Endothelial cell of umbilical vein (primary cell): ENCODE measurements around the gene ANKS1B. TPM values are rescaled to one million over a fixed set of nuclear protein-coding genes. Genes with fewer than 3 reads are reported as not detected.

Source experiments
- BruUV-seq: library from RNA; stranded (reverse); fragments of 400-500 nt; replicated peaks from 2 replicates; lab custom pipeline; 2021; lab: Mats Ljungman, UMichigan
- CTCF ChIA-PET: fragments of 300-600, 350-600 bp; sonication (Branson Sonifier 250); formaldehyde crosslinking; loops from one replicate; lab custom pipeline; 2021; ENCODE audit warnings: antibody characterized with exemption, inconsistent platforms; lab: Charles Lee
- POLR2A ChIA-PET: fragments of 300-600, 350-600 bp; sonication (Branson Sonifier 250); formaldehyde crosslinking; loops from one replicate; lab custom pipeline; 2021; ENCODE audit warnings: antibody characterized with exemption, inconsistent platforms; lab: Charles Lee
- DNase-seq: peaks from one replicate; pipeline ENCODE4 v3.0.0-alpha.2; 2011; ENCODE audit warnings: low read depth, low spot score
- FAIRE-seq: peaks from 2 replicates; lab custom pipeline; 2011; peaks lifted over from hg19 to GRCh38; lab: Jason Lieb, UNC
- H2AFZ ChIP-seq: 2 replicates; pipeline ENCODE4 v1.6.0; 2012; ENCODE audit warnings: low read depth, low read length, control low read depth, inconsistent platforms
- H3K27ac ChIP-seq: 2 replicates; pipeline ENCODE4 v1.5.1; 2011; ENCODE audit warnings: low read depth, mild to moderate bottlenecking, control low read depth, low read length, moderate library complexity; ENCODE audit not compliant: insufficient read depth
- H3K27me3 ChIP-seq, 2 experiments: 2 replicates each; pipeline versions ENCODE4 v1.6.0 to v1.6.1; 2011; ENCODE audit warnings: low read length in 2 of 2, mixed read lengths in 1 of 2; ENCODE audit not compliant: control insufficient read depth in 2 of 2, insufficient read depth in 2 of 2
- H3K36me3 ChIP-seq, 2 experiments: 2 replicates in 1 of 2; 3 replicates in 1 of 2; pipeline ENCODE4 v1.5.1; 2011; ENCODE audit warnings: low read length in 2 of 2, mild to moderate bottlenecking in 1 of 2, moderate library complexity in 1 of 2; ENCODE audit not compliant: control insufficient read depth in 2 of 2, insufficient read depth in 2 of 2; ENCODE audit errors: extremely low read depth in 1 of 2
- H3K4me1 ChIP-seq: 3 replicates; pipeline ENCODE4 v1.5.1; 2011; ENCODE audit warnings: mild to moderate bottlenecking, low read length; ENCODE audit not compliant: control insufficient read depth, insufficient read depth; ENCODE audit errors: extremely low read depth
- H3K4me2 ChIP-seq: 2 replicates; pipeline ENCODE4 v1.6.1; 2011; ENCODE audit warnings: low read length, control low read depth, mixed read lengths; ENCODE audit not compliant: insufficient read depth
- H3K4me3 ChIP-seq, 3 experiments: fragments of 200-600 bp in 1 of 3; sonication (generic), shearing (Covaris generic) in 1 of 3; replicated peaks in 1 of 3; 2 replicates each; pipeline ENCODE4 v1.5.1; 2011 to 2016; ENCODE audit warnings: control low read depth in 3 of 3, low read length in 3 of 3, mild to moderate bottlenecking in 2 of 3, inconsistent platforms in 1 of 3, low read depth in 1 of 3, moderate library complexity in 1 of 3; ENCODE audit not compliant: insufficient read depth in 1 of 3
- H3K79me2 ChIP-seq: 2 replicates; pipeline ENCODE4 v1.6.0; 2012; ENCODE audit warnings: low read length, inconsistent platforms; ENCODE audit not compliant: control insufficient read depth, insufficient read depth
- H3K9ac ChIP-seq: replicated peaks from 2 replicates; pipeline ENCODE3; 2011; ENCODE audit warnings: low read length, control low read depth; ENCODE audit not compliant: insufficient read depth; ENCODE audit errors: extremely low read depth
- H3K9me1 ChIP-seq: replicated peaks from 3 replicates; pipeline ENCODE4 v1.6.0; 2011; ENCODE audit warnings: mild to moderate bottlenecking, low read length; ENCODE audit not compliant: control insufficient read depth, insufficient read depth; ENCODE audit errors: extremely low read depth
- H3K9me3 ChIP-seq: replicated peaks from 2 replicates; pipeline ENCODE4 v1.5.1; 2012; ENCODE audit warnings: low read length, inconsistent platforms; ENCODE audit not compliant: control insufficient read depth, insufficient read depth
- H4K20me1 ChIP-seq: replicated peaks from 2 replicates; pipeline ENCODE3; 2011; ENCODE audit warnings: mild to moderate bottlenecking, low read length; ENCODE audit not compliant: control insufficient read depth, insufficient read depth; ENCODE audit errors: extremely low read depth
- EZH2 ChIP-seq: IDR thresholded peaks from 2 replicates; pipeline ENCODE4 v1.6.1; 2012; ENCODE audit warnings: borderline replicate concordance, low read depth, mild to moderate bottlenecking, moderate library complexity, low read length, inconsistent platforms; ENCODE audit not compliant: severe bottlenecking
- FOS ChIP-seq: IDR thresholded peaks from 2 replicates; pipeline ENCODE4 v1.6.1; 2011; ENCODE audit warnings: mild to moderate bottlenecking, low read length, moderate library complexity, borderline replicate concordance; ENCODE audit not compliant: insufficient read depth
- GATA2 ChIP-seq: IDR thresholded peaks from 2 replicates; pipeline ENCODE4 v1.7.0; 2011; ENCODE audit warnings: low read depth, mild to moderate bottlenecking, moderate library complexity, mixed read lengths, low read length; ENCODE audit not compliant: insufficient read length, insufficient read depth
- JUN ChIP-seq: IDR thresholded peaks from 2 replicates; pipeline ENCODE4 v1.6.1; 2011; ENCODE audit warnings: borderline replicate concordance, low read depth; ENCODE audit not compliant: insufficient read length, insufficient read depth
- MYC ChIP-seq: IDR thresholded peaks from one replicate; pipeline ENCODE4 v1.6.1; 2011; ENCODE audit warnings: mild to moderate bottlenecking, low read depth, low read length
- POLR2A ChIP-seq: IDR thresholded peaks from 2 replicates; pipeline ENCODE4 v1.6.1; 2012; ENCODE audit warnings: low read depth, mild to moderate bottlenecking, control low read depth, low read length
- POLR2AphosphoS5 ChIP-seq: IDR thresholded peaks from 2 replicates; pipeline ENCODE4 v1.6.1; 2012; ENCODE audit warnings: low read depth, mild to moderate bottlenecking, control low read depth, low read length, moderate library complexity; ENCODE audit not compliant: insufficient read depth
- dilution Hi-C: fragments of 300-500 bp; cut with MboI; formaldehyde crosslinking; loops from one replicate; pipeline ENCODE4 v1.15.0; 2019; ENCODE audit warnings: low sequenced_read_pairs; ENCODE audit not compliant: extremely low pct_ligation_motif_present
- intact Hi-C: fragments of 100-400 bp; cut with micrococcal nuclease; formaldehyde crosslinking; loops from one replicate; pipeline ENCODE4 v1.10.0; 2022
- polyA plus RNA-seq, 4 experiments: library from polyadenylated mRNA; depleted of rRNA in 3 of 4; stranded (reverse) in 3 of 4; unstranded in 1 of 4; fragments of >200 nt; gene quantifications; 2 replicates each; pipeline versions ENCODE4 v1.2.1 to v1.2.3, GENCODE V29; 2011 to 2012; ENCODE audit warnings: missing spikeins in 1 of 4
- total RNA-seq: library from RNA; stranded (reverse); gene quantifications from 2 replicates; pipeline ENCODE4 v1.2.3, GENCODE V29; 2021
- TF ChIP-seq, protein P1 (sequence below): IDR thresholded peaks from 2 replicates; pipeline ENCODE4 v1.6.1; 2011; ENCODE audit not compliant: insufficient read depth, insufficient read length
- TF ChIP-seq, protein P2 (sequence below), 2 donors: IDR thresholded peaks; 1 replicate in 1 of 2; 2 replicates in 1 of 2; pipeline ENCODE4 v1.5.1; 2011; ENCODE audit warnings: low read length in 2 of 2, mild to moderate bottlenecking in 2 of 2, moderate library complexity in 2 of 2, control low read depth in 1 of 2, inconsistent platforms in 1 of 2, low read depth in 1 of 2; ENCODE audit not compliant: insufficient read depth in 1 of 2; ENCODE audit errors: extremely low read depth in 1 of 2

The ANKS1B gene
- total and polyA plus RNA-seq, 2 donors (not counting 3 experiments of a cell fraction or from before 2014, with no cell fraction given), result 0.15 to 0.38 TPM

- H3K36me3 ChIP-seq, result no peaks in the 10 kb centered on the region
- dilution Hi-C loops, result no loop called here
- CTCF ChIA-PET, result no interaction called here
Measured at GRCh38 chr12:98770230-98770629, 1214.5 kb downstream of the ANKS1B start.

More at GRCh38 chr12:98770230-98770629, 1214.5 kb downstream of the ANKS1B start:
- Histone ChIP-seq H3K9ac (no peak overlapping the region), H3K4me2 (no peak overlapping the region), H3K9me3 (no peaks in the 10 kb centered on the region), H3K27ac (no peak overlapping the region), H2AFZ (no peak overlapping the region), H4K20me1 (no peaks in the 10 kb centered on the region), H3K79me2 (no peaks in the 10 kb centered on the region), H3K9me1 (no peaks in the 10 kb centered on the region), H3K27me3 (no peaks in the 10 kb centered on the region), H3K4me3 (no peak overlapping the region), H3K4me1 (no peaks in the 10 kb centered on the region)
- intact Hi-C loops, result no loop called here
- TF ChIP-seq, protein P1, sequence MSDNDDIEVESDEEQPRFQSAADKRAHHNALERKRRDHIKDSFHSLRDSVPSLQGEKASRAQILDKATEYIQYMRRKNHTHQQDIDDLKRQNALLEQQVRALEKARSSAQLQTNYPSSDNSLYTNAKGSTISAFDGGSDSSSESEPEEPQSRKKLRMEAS, result no peak
- TF ChIP-seq MYC (no peak), POLR2AphosphoS5 (no peak), JUN (no peak), EZH2 (no peak), FOS (no peak), GATA2 (no peak), POLR2A (no peak)
- TF ChIP-seq, protein P2, sequence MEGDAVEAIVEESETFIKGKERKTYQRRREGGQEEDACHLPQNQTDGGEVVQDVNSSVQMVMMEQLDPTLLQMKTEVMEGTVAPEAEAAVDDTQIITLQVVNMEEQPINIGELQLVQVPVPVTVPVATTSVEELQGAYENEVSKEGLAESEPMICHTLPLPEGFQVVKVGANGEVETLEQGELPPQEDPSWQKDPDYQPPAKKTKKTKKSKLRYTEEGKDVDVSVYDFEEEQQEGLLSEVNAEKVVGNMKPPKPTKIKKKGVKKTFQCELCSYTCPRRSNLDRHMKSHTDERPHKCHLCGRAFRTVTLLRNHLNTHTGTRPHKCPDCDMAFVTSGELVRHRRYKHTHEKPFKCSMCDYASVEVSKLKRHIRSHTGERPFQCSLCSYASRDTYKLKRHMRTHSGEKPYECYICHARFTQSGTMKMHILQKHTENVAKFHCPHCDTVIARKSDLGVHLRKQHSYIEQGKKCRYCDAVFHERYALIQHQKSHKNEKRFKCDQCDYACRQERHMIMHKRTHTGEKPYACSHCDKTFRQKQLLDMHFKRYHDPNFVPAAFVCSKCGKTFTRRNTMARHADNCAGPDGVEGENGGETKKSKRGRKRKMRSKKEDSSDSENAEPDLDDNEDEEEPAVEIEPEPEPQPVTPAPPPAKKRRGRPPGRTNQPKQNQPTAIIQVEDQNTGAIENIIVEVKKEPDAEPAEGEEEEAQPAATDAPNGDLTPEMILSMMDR (IDR thresholded peaks at IDR 0.05; ENCODE audit: extremely low read depth in 1 of 2, insufficient read depth in 1 of 2, low read depth in 1 of 2, low read length in 2 of 2), result no peak
- FAIRE-seq (no peak), DNase-seq (no peak)
- POLR2A ChIA-PET, result no interaction called here
- BruUV-seq, result no TSS peak
